HEK293 (cell line): Measurements from ENCODE around the gene ASPSCR1.

Experiments used
- CTCF ChIA-PET: fragments of 350-600 bp; formaldehyde crosslinking; extraction: SDS; loops from one replicate; lab custom pipeline; 2021; ENCODE audit warnings: antibody characterized with exemption; lab: Yijun Ruan, JAX
- POLR2A ChIA-PET: fragments of 300-600 bp; formaldehyde crosslinking; extraction: SDS; loops from one replicate; lab custom pipeline; 2020; ENCODE audit warnings: antibody characterized with exemption, inconsistent platforms; lab: Yijun Ruan, JAX
- H3K27ac ChIP-seq: fragments of 200-500 bp; sonication (Bioruptor generic); 2 replicates; pipeline ENCODE4 v1.5.1; 2014; ENCODE audit warnings: low read depth, low read length, control low read depth, inconsistent platforms; ENCODE audit errors: extremely low read depth
- H3K36me3 ChIP-seq, 2 experiments: fragments of 200-500 bp in 1 of 2; sonication (Bioruptor generic) in 1 of 2; 1 replicate in 1 of 2; 2 replicates in 1 of 2; pipeline ENCODE4 v1.5.1; 2014 to 2017; ENCODE audit warnings: inconsistent platforms in 2 of 2, low read length in 2 of 2; ENCODE audit not compliant: control insufficient read depth in 2 of 2, insufficient read depth in 1 of 2
- H3K4me1 ChIP-seq: fragments of 200-500 bp; sonication (Bioruptor generic); 2 replicates; pipeline ENCODE4 v1.5.1; 2014; ENCODE audit warnings: mild to moderate bottlenecking, low read length, inconsistent platforms; ENCODE audit not compliant: control insufficient read depth, insufficient read depth
- H3K4me3 ChIP-seq: 2 replicates; pipeline ENCODE4 v1.5.1; 2011; ENCODE audit warnings: low read depth, mild to moderate bottlenecking, control low read depth, low read length, moderate library complexity
- H3K9me3 ChIP-seq: fragments of 200-500 bp; sonication (Bioruptor generic); 2 replicates; pipeline ENCODE4 v1.5.1; 2014; ENCODE audit warnings: low read depth, low read length, inconsistent platforms; ENCODE audit not compliant: control insufficient read depth, insufficient read depth
- GLIS1 ChIP-seq: fragments of 450-650 bp; formaldehyde crosslinking; IDR thresholded peaks from 2 replicates; pipeline ENCODE4 v1.5.1; 2016; ENCODE audit warnings: missing biosample characterization, missing genetic modification characterization
- GLIS2 ChIP-seq: fragments of 450-650 bp; formaldehyde crosslinking; IDR thresholded peaks from 2 replicates; pipeline ENCODE4 v1.5.1; 2016; ENCODE audit warnings: missing biosample characterization, missing genetic modification characterization
- IKZF3 ChIP-seq: fragments of 450-650 bp; IDR thresholded peaks from 2 replicates; pipeline ENCODE4 v1.5.0; 2018; ENCODE audit warnings: missing biosample characterization, mild to moderate bottlenecking, missing genetic modification characterization, moderate library complexity
- KLF7 ChIP-seq: fragments of 450-650 bp; formaldehyde crosslinking; IDR thresholded peaks from 2 replicates; pipeline ENCODE4 v1.5.1; 2016; ENCODE audit warnings: missing biosample characterization, missing genetic modification characterization, borderline replicate concordance
- SCRT2 ChIP-seq: fragments of 450-650 bp; formaldehyde crosslinking; IDR thresholded peaks from 2 replicates; pipeline ENCODE4 v1.5.1; 2016; ENCODE audit warnings: missing biosample characterization, missing genetic modification characterization
- ZFHX2 ChIP-seq: fragments of 450-650 bp; formaldehyde crosslinking; conservative IDR thresholded peaks from 2 replicates; pipeline ENCODE4 v1.5.1; 2016; ENCODE audit warnings: missing biosample characterization, missing genetic modification characterization
- ZFP69B ChIP-seq: fragments of 450-650 bp; formaldehyde crosslinking; IDR thresholded peaks from 2 replicates; pipeline ENCODE4 v1.5.1; 2016; ENCODE audit warnings: missing biosample characterization, missing genetic modification characterization
- ZNF10 ChIP-seq: fragments of 450-650 bp; formaldehyde crosslinking; IDR thresholded peaks from 2 replicates; pipeline ENCODE4 v1.5.1; 2017; ENCODE audit warnings: missing biosample characterization, missing genetic modification characterization
- ZNF202 ChIP-seq: fragments of 450-650 bp; formaldehyde crosslinking; IDR thresholded peaks from 2 replicates; pipeline ENCODE4 v1.5.1; 2016; ENCODE audit warnings: missing biosample characterization, missing genetic modification characterization, borderline replicate concordance
- ZNF302 ChIP-seq: fragments of 450-650 bp; formaldehyde crosslinking; IDR thresholded peaks from 2 replicates; pipeline ENCODE4 v1.5.1; 2016; ENCODE audit warnings: missing biosample characterization, missing genetic modification characterization, low read depth
- ZNF341 ChIP-seq: fragments of 450-650 bp; formaldehyde crosslinking; IDR thresholded peaks from 2 replicates; pipeline ENCODE4; 2016; ENCODE audit warnings: low read depth, missing biosample characterization, missing genetic modification characterization
- ZNF423 ChIP-seq: fragments of 450-650 bp; formaldehyde crosslinking; IDR thresholded peaks from 2 replicates; pipeline ENCODE4 v1.5.1; 2016; ENCODE audit warnings: missing biosample characterization, missing genetic modification characterization
- ZNF600 ChIP-seq: fragments of 450-650 bp; formaldehyde crosslinking; IDR thresholded peaks from 2 replicates; pipeline ENCODE4 v1.5.1; 2016; ENCODE audit warnings: missing biosample characterization, missing genetic modification characterization
- ZNF785 ChIP-seq: fragments of 450-650 bp; formaldehyde crosslinking; IDR thresholded peaks from 2 replicates; pipeline ENCODE4 v1.5.1; 2016; ENCODE audit warnings: missing biosample characterization, missing genetic modification characterization
- ZNF791 ChIP-seq: fragments of 450-650 bp; formaldehyde crosslinking; IDR thresholded peaks from 2 replicates; pipeline ENCODE4 v1.5.1; 2016; ENCODE audit warnings: missing biosample characterization, missing genetic modification characterization
- TF ChIP-seq, protein P1 (sequence below): fragments of 450-650 bp; formaldehyde crosslinking; IDR thresholded peaks from 2 replicates; pipeline ENCODE4 v1.5.1; 2016; ENCODE audit warnings: missing biosample characterization, missing genetic modification characterization, low read depth
- TF ChIP-seq, protein P2 (sequence below): fragments of 450-650 bp; formaldehyde crosslinking; IDR thresholded peaks from 2 replicates; pipeline ENCODE4 v1.5.1; 2016; ENCODE audit warnings: missing biosample characterization, missing genetic modification characterization
- TF ChIP-seq, protein P3 (sequence below): fragments of 450-650 bp; formaldehyde crosslinking; IDR thresholded peaks from 2 replicates; pipeline ENCODE4 v1.5.1; 2016; ENCODE audit warnings: missing biosample characterization, missing genetic modification characterization
- TF ChIP-seq, protein P4 (sequence below): fragments of 450-650 bp; formaldehyde crosslinking; IDR thresholded peaks from 2 replicates; pipeline ENCODE4 v1.5.1; 2016; ENCODE audit warnings: missing biosample characterization, missing genetic modification characterization
- TF ChIP-seq, protein P5 (sequence below): fragments of 450-650 bp; formaldehyde crosslinking; IDR thresholded peaks from 2 replicates; pipeline ENCODE4 v1.5.1; 2016; ENCODE audit warnings: missing biosample characterization, missing genetic modification characterization, low read depth

Gene ASPSCR1

DNA sequence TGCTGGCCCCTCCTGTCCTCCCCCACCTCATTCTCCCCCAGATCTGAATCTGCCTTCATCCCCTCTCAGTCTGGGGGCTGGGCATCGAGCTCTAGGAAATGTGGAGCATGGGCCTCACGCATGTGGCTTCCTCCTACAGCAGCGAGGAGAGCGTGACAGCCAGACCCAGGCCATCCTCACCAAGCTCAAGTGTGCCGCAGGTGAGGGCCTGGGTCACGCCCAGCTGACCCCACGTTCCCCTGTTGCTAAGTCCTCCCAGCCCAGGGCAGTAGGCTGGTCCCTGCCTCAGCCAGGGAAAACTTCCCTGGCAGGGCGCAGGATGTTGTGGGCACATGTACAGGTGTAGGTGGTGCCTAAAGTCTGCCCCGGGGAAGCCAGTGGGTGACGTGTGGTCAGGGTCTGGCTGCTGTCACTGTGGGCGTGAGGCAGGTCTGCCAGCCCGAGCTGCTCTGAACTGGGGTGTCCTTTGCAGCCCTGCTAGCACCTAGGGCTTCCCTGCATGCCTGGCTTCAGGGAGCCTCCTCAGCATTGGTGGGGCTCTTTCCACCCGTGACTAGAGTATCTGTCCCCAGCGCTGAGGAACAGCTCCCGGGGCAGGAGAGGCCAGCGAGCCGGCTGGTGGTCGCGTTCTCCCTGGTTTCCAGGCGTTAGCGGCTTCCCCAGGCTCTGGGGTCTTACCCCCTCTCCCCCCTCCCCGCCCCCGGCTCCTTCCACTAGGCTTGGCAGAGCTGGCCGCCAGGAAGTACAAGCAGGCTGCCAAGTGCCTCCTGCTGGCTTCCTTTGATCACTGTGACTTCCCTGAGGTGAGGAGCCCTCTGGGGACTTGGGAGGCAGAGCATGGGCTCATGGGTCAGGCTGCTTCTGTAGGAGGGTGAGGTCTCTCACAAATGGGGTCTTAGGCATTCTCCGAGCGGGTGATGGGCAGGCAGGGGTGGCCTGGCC is 77.9 kb downstream of the ASPSCR1 start (continued):
- TF ChIP-seq, protein P1, sequence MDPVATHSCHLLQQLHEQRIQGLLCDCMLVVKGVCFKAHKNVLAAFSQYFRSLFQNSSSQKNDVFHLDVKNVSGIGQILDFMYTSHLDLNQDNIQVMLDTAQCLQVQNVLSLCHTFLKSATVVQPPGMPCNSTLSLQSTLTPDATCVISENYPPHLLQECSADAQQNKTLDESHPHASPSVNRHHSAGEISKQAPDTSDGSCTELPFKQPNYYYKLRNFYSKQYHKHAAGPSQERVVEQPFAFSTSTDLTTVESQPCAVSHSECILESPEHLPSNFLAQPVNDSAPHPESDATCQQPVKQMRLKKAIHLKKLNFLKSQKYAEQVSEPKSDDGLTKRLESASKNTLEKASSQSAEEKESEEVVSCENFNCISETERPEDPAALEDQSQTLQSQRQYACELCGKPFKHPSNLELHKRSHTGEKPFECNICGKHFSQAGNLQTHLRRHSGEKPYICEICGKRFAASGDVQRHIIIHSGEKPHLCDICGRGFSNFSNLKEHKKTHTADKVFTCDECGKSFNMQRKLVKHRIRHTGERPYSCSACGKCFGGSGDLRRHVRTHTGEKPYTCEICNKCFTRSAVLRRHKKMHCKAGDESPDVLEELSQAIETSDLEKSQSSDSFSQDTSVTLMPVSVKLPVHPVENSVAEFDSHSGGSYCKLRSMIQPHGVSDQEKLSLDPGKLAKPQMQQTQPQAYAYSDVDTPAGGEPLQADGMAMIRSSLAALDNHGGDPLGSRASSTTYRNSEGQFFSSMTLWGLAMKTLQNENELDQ: no peak
- TF ChIP-seq, protein P2, sequence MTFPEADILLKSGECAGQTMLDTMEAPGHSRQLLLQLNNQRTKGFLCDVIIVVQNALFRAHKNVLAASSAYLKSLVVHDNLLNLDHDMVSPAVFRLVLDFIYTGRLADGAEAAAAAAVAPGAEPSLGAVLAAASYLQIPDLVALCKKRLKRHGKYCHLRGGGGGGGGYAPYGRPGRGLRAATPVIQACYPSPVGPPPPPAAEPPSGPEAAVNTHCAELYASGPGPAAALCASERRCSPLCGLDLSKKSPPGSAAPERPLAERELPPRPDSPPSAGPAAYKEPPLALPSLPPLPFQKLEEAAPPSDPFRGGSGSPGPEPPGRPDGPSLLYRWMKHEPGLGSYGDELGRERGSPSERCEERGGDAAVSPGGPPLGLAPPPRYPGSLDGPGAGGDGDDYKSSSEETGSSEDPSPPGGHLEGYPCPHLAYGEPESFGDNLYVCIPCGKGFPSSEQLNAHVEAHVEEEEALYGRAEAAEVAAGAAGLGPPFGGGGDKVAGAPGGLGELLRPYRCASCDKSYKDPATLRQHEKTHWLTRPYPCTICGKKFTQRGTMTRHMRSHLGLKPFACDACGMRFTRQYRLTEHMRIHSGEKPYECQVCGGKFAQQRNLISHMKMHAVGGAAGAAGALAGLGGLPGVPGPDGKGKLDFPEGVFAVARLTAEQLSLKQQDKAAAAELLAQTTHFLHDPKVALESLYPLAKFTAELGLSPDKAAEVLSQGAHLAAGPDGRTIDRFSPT (tag by site-specific recombination): no peak
- TF ChIP-seq ZNF10 (tag by site-specific recombination): no peak
- no peak for TF ChIP-seq ZNF202
- 0 out of 2 replicates have a peak, but pooled peaks have one; percentile 37 for TF ChIP-seq IKZF3 (tag by site-specific recombination)
- TF ChIP-seq ZNF785: no peak

DNA sequence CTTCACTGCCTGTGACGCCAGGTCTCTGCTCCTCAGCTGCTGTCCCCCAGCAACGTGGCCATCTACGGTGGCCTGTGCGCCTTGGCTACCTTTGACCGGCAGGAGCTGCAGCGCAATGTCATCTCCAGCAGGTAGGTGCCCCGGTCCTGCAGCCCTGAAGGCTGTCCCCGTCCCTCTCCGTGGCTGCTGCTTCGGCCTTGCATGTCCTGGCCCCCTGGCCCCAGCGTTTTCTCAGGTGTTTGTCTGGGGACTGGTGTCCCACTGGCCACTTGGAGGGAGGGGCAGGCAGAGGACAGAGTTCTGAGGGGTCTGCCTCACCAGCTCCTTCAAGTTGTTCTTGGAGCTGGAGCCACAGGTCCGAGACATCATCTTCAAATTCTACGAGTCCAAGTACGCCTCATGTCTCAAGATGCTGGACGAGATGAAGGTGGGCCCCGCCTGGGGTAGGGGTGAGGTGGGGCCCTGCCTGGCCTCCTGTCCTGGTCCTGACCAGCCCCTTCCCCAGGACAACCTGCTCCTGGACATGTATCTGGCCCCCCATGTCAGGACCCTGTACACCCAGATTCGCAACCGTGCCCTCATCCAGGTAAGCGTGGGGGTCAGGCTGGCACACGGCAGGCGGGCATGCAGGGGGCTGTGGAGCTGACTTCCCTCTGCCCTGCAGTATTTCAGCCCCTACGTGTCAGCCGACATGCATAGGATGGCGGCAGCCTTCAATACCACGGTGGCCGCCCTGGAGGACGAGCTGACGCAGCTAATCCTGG is 78.7 kb downstream of the ASPSCR1 start:
- CTCF ChIA-PET: interaction anchor here (0.9 to 1.7 kb wide), 3 partner anchors 14 to 26 kb away, joined by 4 to 9 read pairs (median 5); partner anchors contain the start of gene DCXR
- no peak for TF ChIP-seq ZNF302
- TF ChIP-seq, protein P3, sequence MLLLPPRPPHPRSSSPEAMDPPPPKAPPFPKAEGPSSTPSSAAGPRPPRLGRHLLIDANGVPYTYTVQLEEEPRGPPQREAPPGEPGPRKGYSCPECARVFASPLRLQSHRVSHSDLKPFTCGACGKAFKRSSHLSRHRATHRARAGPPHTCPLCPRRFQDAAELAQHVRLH (tag by site-specific recombination): no peak
- TF ChIP-seq, protein P4, sequence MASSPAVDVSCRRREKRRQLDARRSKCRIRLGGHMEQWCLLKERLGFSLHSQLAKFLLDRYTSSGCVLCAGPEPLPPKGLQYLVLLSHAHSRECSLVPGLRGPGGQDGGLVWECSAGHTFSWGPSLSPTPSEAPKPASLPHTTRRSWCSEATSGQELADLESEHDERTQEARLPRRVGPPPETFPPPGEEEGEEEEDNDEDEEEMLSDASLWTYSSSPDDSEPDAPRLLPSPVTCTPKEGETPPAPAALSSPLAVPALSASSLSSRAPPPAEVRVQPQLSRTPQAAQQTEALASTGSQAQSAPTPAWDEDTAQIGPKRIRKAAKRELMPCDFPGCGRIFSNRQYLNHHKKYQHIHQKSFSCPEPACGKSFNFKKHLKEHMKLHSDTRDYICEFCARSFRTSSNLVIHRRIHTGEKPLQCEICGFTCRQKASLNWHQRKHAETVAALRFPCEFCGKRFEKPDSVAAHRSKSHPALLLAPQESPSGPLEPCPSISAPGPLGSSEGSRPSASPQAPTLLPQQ (tag by site-specific recombination): peak; percentile 87
- TF ChIP-seq ZFP69B (tag by site-specific recombination): peak; percentile 93
- TF ChIP-seq, all 188 proteins: peak for 2
- Histone ChIP-seq H3K36me3 (peaks cover 3 to 82% of the 10 kb centered on the region in 2 experiments; a peak in 2 of 3 replicates), H3K9me3 (no peaks in the 10 kb centered on the region), H3K4me3 (no peak overlapping the region), H3K27ac (peak overlapping the region; percentile 64), H3K4me1 (peaks cover 4% of the 10 kb centered on the region; the same call in 1 of the 2 replicates)
- POLR2A ChIA-PET: interaction anchor here (0.6 to 14.2 kb wide), 8 partner anchors 10 to 481 kb away, joined by 3 to 96 read pairs (median 4); partner anchors contain the start of genes DCXR and RAC3

DNA sequence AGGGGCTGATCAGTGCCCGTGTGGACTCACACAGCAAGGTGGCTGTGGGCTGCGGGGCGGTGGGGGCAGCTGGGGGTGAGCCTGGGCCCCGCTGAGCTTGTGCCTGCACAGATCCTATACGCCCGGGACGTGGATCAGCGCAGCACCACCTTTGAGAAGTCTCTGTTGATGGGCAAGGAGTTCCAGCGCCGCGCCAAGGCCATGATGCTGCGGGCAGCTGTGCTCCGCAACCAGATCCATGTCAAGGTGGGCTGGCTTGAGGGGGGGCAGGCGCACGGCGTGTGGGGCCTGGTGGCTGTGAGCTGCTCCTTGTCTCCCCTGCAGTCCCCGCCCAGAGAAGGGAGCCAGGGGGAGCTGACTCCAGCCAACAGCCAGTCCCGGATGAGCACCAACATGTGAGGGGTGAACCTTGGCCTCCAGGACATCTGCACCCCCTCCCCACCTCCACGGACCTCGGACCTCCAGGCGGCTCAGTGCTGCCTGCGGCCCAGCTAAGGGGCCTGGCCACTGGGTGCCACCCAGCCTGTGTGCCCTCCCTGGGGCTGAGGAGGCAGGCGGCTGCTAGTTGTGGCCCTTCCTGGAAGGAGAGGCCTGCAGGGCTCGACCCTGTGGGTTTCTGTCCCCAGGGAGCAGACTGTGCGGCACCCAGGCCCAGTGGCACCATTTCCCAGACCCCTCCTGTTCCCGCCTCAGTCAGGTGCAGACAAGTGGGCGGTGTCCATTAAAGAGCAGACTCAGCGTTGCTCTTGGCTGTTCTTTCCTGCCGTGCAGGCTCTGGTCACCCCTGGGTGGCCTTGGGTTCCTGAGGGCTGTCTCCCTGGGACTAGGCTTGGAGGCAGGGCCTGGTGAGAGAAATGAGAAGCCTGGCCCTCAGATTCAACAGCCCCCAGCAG is 79.5 kb downstream of the ASPSCR1 start:
- ChIA-PET CTCF (interaction anchor here (0.7 to 1.7 kb wide), 4 partner anchors 14 to 41 kb away, joined by 4 to 9 read pairs (median 5); partner anchors contain the start of gene DCXR), POLR2A (interaction anchor here (0.8 to 14.2 kb wide), 7 partner anchors 11 to 46 kb away, joined by 3 to 96 read pairs (median 6); partner anchors contain the start of genes DCXR and RAC3)
- Histone ChIP-seq H3K27ac (peak overlapping the region; percentile 64), H3K36me3 (peaks cover 3 to 89% of the 10 kb centered on the region in 2 experiments; a peak in 2 of 3 replicates), H3K9me3 (no peaks in the 10 kb centered on the region), H3K4me1 (peaks cover 4% of the 10 kb centered on the region; the same call in 1 of the 2 replicates), H3K4me3 (no peak overlapping the region)
- TF ChIP-seq GLIS1: peak; percentile 46
- TF ChIP-seq, protein P5, sequence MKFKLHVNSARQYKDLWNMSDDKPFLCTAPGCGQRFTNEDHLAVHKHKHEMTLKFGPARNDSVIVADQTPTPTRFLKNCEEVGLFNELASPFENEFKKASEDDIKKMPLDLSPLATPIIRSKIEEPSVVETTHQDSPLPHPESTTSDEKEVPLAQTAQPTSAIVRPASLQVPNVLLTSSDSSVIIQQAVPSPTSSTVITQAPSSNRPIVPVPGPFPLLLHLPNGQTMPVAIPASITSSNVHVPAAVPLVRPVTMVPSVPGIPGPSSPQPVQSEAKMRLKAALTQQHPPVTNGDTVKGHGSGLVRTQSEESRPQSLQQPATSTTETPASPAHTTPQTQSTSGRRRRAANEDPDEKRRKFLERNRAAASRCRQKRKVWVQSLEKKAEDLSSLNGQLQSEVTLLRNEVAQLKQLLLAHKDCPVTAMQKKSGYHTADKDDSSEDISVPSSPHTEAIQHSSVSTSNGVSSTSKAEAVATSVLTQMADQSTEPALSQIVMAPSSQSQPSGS (tag by site-specific recombination): no peak
- TF ChIP-seq ZNF423 (tag by site-specific recombination): peak; percentile 64
- peak; percentile 33; the same call in 1 of the 2 replicates for TF ChIP-seq ZFHX2 (tag by site-specific recombination)
- no peak for TF ChIP-seq SCRT2
- peak; percentile 25; the same call in 1 of the 2 replicates for TF ChIP-seq ZNF600 (tag by site-specific recombination)
- no peak for TF ChIP-seq KLF7 (tag by site-specific recombination)
- TF ChIP-seq GLIS2 (tag by site-specific recombination): peak; percentile 17; the same call in 1 of the 2 replicates
- TF ChIP-seq ZNF341 (tag by site-specific recombination): peak; percentile 95
- TF ChIP-seq ZNF791 (tag by site-specific recombination): no peak
